ENCODE results near the gene ZNF621. TPM values are rescaled to one million over a fixed set of nuclear protein-coding genes. Genes with fewer than 3 reads are reported as not detected.

ZNF621 gene
- polyA plus RNA-seq, 1 donor (not counting 4 experiments of a cell fraction or from before 2014, with no cell fraction given) = 14.3 TPM

DNA sequence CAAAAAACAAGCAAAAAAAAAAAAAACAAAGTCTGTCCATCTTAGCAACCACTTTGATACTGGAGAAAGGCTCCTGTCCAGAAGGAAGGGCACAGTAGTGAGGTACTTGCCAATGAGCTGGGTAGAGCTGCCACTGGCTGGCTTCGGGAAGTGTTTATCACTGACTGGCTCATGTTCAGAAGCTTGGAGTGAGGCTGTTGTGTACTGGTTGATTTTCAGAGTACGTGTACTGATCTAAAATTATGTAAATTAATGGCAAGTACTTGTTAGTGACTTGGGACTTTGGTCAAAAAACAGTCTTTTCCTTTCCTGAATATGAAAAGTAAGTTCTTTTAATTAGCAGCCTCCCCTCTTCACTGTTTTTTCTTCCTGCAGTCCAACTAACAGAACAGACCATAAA lies 979 bp upstream of the ZNF621 start:
- Histone ChIP-seq H3K9ac (ENCODE audit: control insufficient read depth, extremely low read depth, insufficient read depth, low read length) (peak overlapping the region; percentile 86), H3K9me3 (ENCODE audit: control insufficient read depth, low read depth, low read length) (no peaks in the 10 kb centered on the region), H3K27me3 (ENCODE audit: control insufficient read depth, extremely low read depth, insufficient read depth, low read length) (no peaks in the 10 kb centered on the region), H2AFZ (ENCODE audit: control insufficient read depth, low read length) (peak overlapping the region; percentile 47), H3K79me2 (ENCODE audit: control insufficient read depth, insufficient read depth, low read length) (no peaks in the 10 kb centered on the region), H3K4me1 (ENCODE audit: control insufficient read depth, extremely low read depth, insufficient read depth, low read length) (peaks cover 9% of the 10 kb centered on the region), H3K9me1 (ENCODE audit: control insufficient read depth, extremely low read depth, insufficient read depth, low read length) (no peaks in the 10 kb centered on the region), H4K20me1 (ENCODE audit: control insufficient read depth, extremely low read depth, insufficient read depth, low read length) (no peaks in the 10 kb centered on the region), H3K4me3 (ENCODE audit: control insufficient read depth in 2 of 3, extremely low read depth in 1 of 3, insufficient read depth in 2 of 3, low read depth in 1 of 3, low read length in 3 of 3) (no peak overlapping the region), H3K36me3 (ENCODE audit: control insufficient read depth in 2 of 2, extremely low read depth in 1 of 2, insufficient read depth in 2 of 2, low read length in 2 of 2) (no peaks in the 10 kb centered on the region), H3K4me2 (ENCODE audit: control insufficient read depth, extremely low read depth, insufficient read depth, low read depth, low read length) (peak overlapping the region; percentile 83), H3K27ac (ENCODE audit: control insufficient read depth, insufficient read depth, low read length) (no peak overlapping the region)
- TF ChIP-seq, protein P1, sequence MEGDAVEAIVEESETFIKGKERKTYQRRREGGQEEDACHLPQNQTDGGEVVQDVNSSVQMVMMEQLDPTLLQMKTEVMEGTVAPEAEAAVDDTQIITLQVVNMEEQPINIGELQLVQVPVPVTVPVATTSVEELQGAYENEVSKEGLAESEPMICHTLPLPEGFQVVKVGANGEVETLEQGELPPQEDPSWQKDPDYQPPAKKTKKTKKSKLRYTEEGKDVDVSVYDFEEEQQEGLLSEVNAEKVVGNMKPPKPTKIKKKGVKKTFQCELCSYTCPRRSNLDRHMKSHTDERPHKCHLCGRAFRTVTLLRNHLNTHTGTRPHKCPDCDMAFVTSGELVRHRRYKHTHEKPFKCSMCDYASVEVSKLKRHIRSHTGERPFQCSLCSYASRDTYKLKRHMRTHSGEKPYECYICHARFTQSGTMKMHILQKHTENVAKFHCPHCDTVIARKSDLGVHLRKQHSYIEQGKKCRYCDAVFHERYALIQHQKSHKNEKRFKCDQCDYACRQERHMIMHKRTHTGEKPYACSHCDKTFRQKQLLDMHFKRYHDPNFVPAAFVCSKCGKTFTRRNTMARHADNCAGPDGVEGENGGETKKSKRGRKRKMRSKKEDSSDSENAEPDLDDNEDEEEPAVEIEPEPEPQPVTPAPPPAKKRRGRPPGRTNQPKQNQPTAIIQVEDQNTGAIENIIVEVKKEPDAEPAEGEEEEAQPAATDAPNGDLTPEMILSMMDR (optimal IDR thresholded peaks at IDR 0.05 in 1 of 3, IDR thresholded peaks at IDR 0.05 in 1 of 3, conservative IDR thresholded peaks at IDR 0.05 in 1 of 3; ENCODE audit: extremely low read depth in 1 of 3, insufficient read depth in 2 of 3, low read length in 3 of 3) = no peak
- no peak for TF ChIP-seq EZH2 (IDR thresholded peaks at IDR 0.05; ENCODE audit: low read length)
- no peak for DNase-seq (ENCODE audit: low read depth, low spot score)
- no peak for FAIRE-seq
- dilution Hi-C loops (cut with MboI; ENCODE audit: extremely low pct_ligation_motif_present, low sequenced_read_pairs) = no loop called here

DNA sequence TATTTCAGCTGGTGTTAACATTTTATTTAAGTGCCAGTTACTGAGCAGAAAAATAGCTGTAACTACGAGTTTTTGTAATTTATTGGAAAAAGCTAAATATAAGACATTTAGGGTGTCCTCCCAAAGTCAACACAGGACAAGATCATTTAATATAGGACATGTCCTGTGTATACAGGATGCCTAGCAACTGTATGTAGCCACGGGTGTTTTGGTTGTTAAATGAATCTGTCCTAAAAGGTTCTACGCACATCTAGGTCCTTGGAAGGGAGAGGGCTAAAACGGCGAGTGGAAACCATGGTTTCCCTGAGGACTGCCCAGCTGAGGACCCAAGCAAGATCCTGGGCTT lies 565 bp upstream of the ZNF621 start:
- no peak for TF ChIP-seq EZH2 (IDR thresholded peaks at IDR 0.05; ENCODE audit: low read length)
- TF ChIP-seq, protein P1 (optimal IDR thresholded peaks at IDR 0.05 in 1 of 3, IDR thresholded peaks at IDR 0.05 in 1 of 3, conservative IDR thresholded peaks at IDR 0.05 in 1 of 3; ENCODE audit: extremely low read depth in 1 of 3, insufficient read depth in 2 of 3, low read length in 3 of 3) = no peak
- DNase-seq (ENCODE audit: low read depth, low spot score) (no peak), FAIRE-seq (no peak)
- Histone ChIP-seq H2AFZ (ENCODE audit: control insufficient read depth, low read length) (peak overlapping the region; percentile 86), H3K79me2 (ENCODE audit: control insufficient read depth, insufficient read depth, low read length) (no peaks in the 10 kb centered on the region), H3K36me3 (ENCODE audit: control insufficient read depth in 2 of 2, extremely low read depth in 1 of 2, insufficient read depth in 2 of 2, low read length in 2 of 2) (peaks cover 0 to 2% of the 10 kb centered on the region in 2 experiments), H3K4me2 (ENCODE audit: control insufficient read depth, extremely low read depth, insufficient read depth, low read depth, low read length) (peak overlapping the region; percentile 83), H3K4me3 (ENCODE audit: control insufficient read depth in 2 of 3, extremely low read depth in 1 of 3, insufficient read depth in 2 of 3, low read depth in 1 of 3, low read length in 3 of 3) (peak overlapping the region; percentile 75 to 85 (median 85)), H3K4me1 (ENCODE audit: control insufficient read depth, extremely low read depth, insufficient read depth, low read length) (peaks cover 9% of the 10 kb centered on the region), H3K9me1 (ENCODE audit: control insufficient read depth, extremely low read depth, insufficient read depth, low read length) (no peaks in the 10 kb centered on the region), H3K9me3 (ENCODE audit: control insufficient read depth, low read depth, low read length) (no peaks in the 10 kb centered on the region), H3K27ac (ENCODE audit: control insufficient read depth, insufficient read depth, low read length) (peak overlapping the region; percentile 79), H3K27me3 (ENCODE audit: control insufficient read depth, extremely low read depth, insufficient read depth, low read length) (no peaks in the 10 kb centered on the region), H3K9ac (ENCODE audit: control insufficient read depth, extremely low read depth, insufficient read depth, low read length) (peak overlapping the region; percentile 86), H4K20me1 (ENCODE audit: control insufficient read depth, extremely low read depth, insufficient read depth, low read length) (no peaks in the 10 kb centered on the region)
- dilution Hi-C loops (cut with MboI; ENCODE audit: extremely low pct_ligation_motif_present, low sequenced_read_pairs) = no loop called here
